Osteocyte (in vitro differentiated cells): ENCODE results near the gene ESRP2. TPM values are rescaled to one million over a fixed set of nuclear protein-coding genes. Genes with fewer than 3 reads are reported as not detected.

ENCODE experiments used
- DNase-seq: peaks from one replicate; pipeline ENCODE4 v3.0.0; 2021; ENCODE audit warnings: mixed read lengths; ENCODE audit not compliant: unreplicated experiment; ENCODE audit errors: extremely low spot score
- H3K27ac Mint-ChIP-seq: one replicate; pipeline ENCODE4 v1.8.0; 2021; ENCODE audit warnings: mild to moderate bottlenecking, mixed read lengths; ENCODE audit not compliant: unreplicated experiment
- H3K27me3 Mint-ChIP-seq: one replicate; pipeline ENCODE4 v1.8.0; 2021; ENCODE audit warnings: mixed read lengths; ENCODE audit not compliant: unreplicated experiment
- H3K36me3 Mint-ChIP-seq: one replicate; pipeline ENCODE4 v1.8.0; 2021; ENCODE audit warnings: mixed read lengths; ENCODE audit not compliant: unreplicated experiment
- H3K4me1 Mint-ChIP-seq: one replicate; pipeline ENCODE4 v1.8.0; 2021; ENCODE audit warnings: mixed read lengths; ENCODE audit not compliant: unreplicated experiment
- H3K4me3 Mint-ChIP-seq: one replicate; pipeline ENCODE4 v1.8.0; 2021; ENCODE audit warnings: mild to moderate bottlenecking, moderate library complexity, mixed read lengths; ENCODE audit not compliant: unreplicated experiment
- H3K9me3 Mint-ChIP-seq: one replicate; pipeline ENCODE4 v1.8.0; 2021; ENCODE audit warnings: mixed read lengths; ENCODE audit not compliant: unreplicated experiment
- total RNA-seq: library from RNA; stranded (reverse); gene quantifications from 2 replicates; pipeline ENCODE4 v1.2.1, GENCODE V29; 2021
- TF ChIP-seq, protein P1 (sequence below): fragments of 200-600 bp; sonication (generic); IDR thresholded peaks from 2 replicates; pipeline ENCODE4 v1.5.0; 2021; ENCODE audit warnings: antibody characterized with exemption, mild to moderate bottlenecking, moderate library complexity

Gene ESRP2
- total RNA-seq, 1 donor from 2014 or later = 0.24 TPM

GRCh38 chr16:68244903-68245853 is 9.3 kb upstream of the ESRP2 start, which contains the start of gene PLA2G15:
PLA2G15 (plus strand) TSS chr16:68245373; CDS start chr16:68245427, 54 bp downstream.
- DNase-seq = peak; percentile 98
- Mint-ChIP-seq H3K27ac (peak within 1 kb of the TSS; percentile 77), H3K36me3 (peaks cover 6% of the 10 kb centered on the region), H3K4me3 (peak within 1 kb of the TSS; percentile 99), H3K4me1 (peaks cover 24% of the 10 kb centered on the region), H3K27me3 (no peaks in the 10 kb centered on the region), H3K9me3 (no peaks in the 10 kb centered on the region)
- TF ChIP-seq, protein P1, sequence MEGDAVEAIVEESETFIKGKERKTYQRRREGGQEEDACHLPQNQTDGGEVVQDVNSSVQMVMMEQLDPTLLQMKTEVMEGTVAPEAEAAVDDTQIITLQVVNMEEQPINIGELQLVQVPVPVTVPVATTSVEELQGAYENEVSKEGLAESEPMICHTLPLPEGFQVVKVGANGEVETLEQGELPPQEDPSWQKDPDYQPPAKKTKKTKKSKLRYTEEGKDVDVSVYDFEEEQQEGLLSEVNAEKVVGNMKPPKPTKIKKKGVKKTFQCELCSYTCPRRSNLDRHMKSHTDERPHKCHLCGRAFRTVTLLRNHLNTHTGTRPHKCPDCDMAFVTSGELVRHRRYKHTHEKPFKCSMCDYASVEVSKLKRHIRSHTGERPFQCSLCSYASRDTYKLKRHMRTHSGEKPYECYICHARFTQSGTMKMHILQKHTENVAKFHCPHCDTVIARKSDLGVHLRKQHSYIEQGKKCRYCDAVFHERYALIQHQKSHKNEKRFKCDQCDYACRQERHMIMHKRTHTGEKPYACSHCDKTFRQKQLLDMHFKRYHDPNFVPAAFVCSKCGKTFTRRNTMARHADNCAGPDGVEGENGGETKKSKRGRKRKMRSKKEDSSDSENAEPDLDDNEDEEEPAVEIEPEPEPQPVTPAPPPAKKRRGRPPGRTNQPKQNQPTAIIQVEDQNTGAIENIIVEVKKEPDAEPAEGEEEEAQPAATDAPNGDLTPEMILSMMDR = no peak

- peak overlapping the region; percentile 77 for H3K27ac Mint-ChIP-seq
Observed at GRCh38 chr16:68244481-68244902, 8.6 kb upstream of the ESRP2 start.

GRCh38 chr16:68242926-68243858 is 7.3 kb upstream of the ESRP2 start:
- H3K9me3 Mint-ChIP-seq = no peaks in the 10 kb centered on the region
- H3K27me3 Mint-ChIP-seq = no peaks in the 10 kb centered on the region
- TF ChIP-seq, protein P1 = no peak
- H3K27ac Mint-ChIP-seq = no peak overlapping the region
- H3K4me3 Mint-ChIP-seq = peak overlapping the region; percentile 38
- DNase-seq = no peak
- no peaks in the 10 kb centered on the region for H3K36me3 Mint-ChIP-seq
- peaks cover 27% of the 10 kb centered on the region for H3K4me1 Mint-ChIP-seq

More at GRCh38 chr16:68244481-68244902, 8.6 kb upstream of the ESRP2 start:
- TF ChIP-seq, protein P1 = no peak
- H3K27me3 Mint-ChIP-seq = no peaks in the 10 kb centered on the region
- H3K4me3 Mint-ChIP-seq = peak overlapping the region; percentile 99
- H3K4me1 Mint-ChIP-seq = peaks cover 24% of the 10 kb centered on the region
- no peaks in the 10 kb centered on the region for H3K9me3 Mint-ChIP-seq
- DNase-seq = no peak
- H3K36me3 Mint-ChIP-seq = peaks cover 2% of the 10 kb centered on the region

- TF ChIP-seq, protein P1 = no peak
- no peak overlapping the region for H3K27ac Mint-ChIP-seq
- H3K9me3 Mint-ChIP-seq = no peaks in the 10 kb centered on the region
- no peak for DNase-seq
- no peak overlapping the region for H3K4me3 Mint-ChIP-seq
- H3K4me1 Mint-ChIP-seq = peaks cover 30% of the 10 kb centered on the region
- no peaks in the 10 kb centered on the region for H3K36me3 Mint-ChIP-seq
- no peaks in the 10 kb centered on the region for H3K27me3 Mint-ChIP-seq
Observed at GRCh38 chr16:68242085-68242484, 6.2 kb upstream of the ESRP2 start.
